ENCODE measurements around the gene DNAAF6.
"Not testable (repeated sequence)": the region's sequence is repeated elsewhere in the genome, so short reads cannot be mapped to it uniquely, and the experiment has no call there.

The DNAAF6 gene

GRCh38 chrX:107171369-107172102 is 34.9 kb upstream of the DNAAF6 start:
- no peak for TF ChIP-seq CTCF (IDR thresholded peaks at IDR 0.05; ENCODE audit: low read depth, low read length)
- TF ChIP-seq, protein P1, sequence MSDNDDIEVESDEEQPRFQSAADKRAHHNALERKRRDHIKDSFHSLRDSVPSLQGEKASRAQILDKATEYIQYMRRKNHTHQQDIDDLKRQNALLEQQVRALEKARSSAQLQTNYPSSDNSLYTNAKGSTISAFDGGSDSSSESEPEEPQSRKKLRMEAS (IDR thresholded peaks at IDR 0.05; ENCODE audit: low read depth, low read length), result no peak
- no peak for TF ChIP-seq POLR2A (IDR thresholded peaks at IDR 0.05; ENCODE audit: extremely low read depth, insufficient read length)
- TF ChIP-seq MYC (IDR thresholded peaks at IDR 0.05; ENCODE audit: low read depth, low read length), result no peak
- H3K4me3 ChIP-seq (ENCODE audit: low read depth, low read length), result no peak overlapping the region
- no peak for DNase-seq (ENCODE audit: low read depth)

DNA sequence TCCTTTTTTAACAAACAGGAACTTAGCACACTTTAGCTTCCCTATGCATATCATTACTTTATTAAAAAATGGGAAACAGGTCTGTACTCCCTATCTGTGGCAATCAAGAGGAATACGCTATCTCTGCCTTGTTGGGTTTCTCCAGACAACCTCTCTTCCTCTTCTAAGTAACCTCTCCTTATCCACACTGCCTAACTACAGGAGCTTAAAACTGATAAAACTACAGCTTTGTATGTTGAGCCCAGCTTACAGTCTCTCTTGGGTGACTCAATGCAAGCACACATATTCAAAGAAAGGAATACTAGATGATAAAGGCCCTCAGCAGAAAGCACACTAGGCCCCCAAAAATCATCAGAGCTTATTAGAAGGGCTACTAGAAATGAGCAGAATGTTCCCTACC is 9.1 kb upstream of the DNAAF6 start:
- DNase-seq (ENCODE audit: low read depth), result no peak
- TF ChIP-seq, protein P1 (IDR thresholded peaks at IDR 0.05; ENCODE audit: low read depth, low read length), result no peak
- TF ChIP-seq MYC (IDR thresholded peaks at IDR 0.05; ENCODE audit: low read depth, low read length) (no peak), CTCF (IDR thresholded peaks at IDR 0.05; ENCODE audit: low read depth, low read length) (no peak), POLR2A (IDR thresholded peaks at IDR 0.05; ENCODE audit: extremely low read depth, insufficient read length) (no peak)
- no peak overlapping the region for H3K4me3 ChIP-seq (ENCODE audit: low read depth, low read length)

GRCh38 chrX:107198074-107198473 is 8.3 kb upstream of the DNAAF6 start:
- not testable (repeated sequence) for H3K4me3 ChIP-seq (ENCODE audit: low read depth, low read length); DNase-seq (ENCODE audit: low read depth)

DNA sequence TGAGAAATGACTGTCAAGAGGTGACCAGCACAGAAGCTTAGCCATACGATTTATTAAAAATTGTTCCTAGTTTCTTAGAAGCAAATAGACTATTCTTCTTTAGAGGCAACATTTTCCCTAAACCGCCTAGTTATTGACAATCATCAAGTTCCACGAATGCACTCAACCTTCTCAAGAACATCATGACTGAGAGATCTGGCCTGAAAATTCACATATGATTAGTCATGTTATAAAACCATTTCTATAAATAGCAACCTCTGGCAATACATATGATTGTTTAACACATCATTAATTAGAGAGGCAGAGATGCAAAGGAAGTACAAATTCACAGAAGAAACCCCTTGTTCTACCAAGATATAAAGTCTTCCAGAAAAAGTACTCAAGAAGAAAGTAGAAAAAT is 6.9 kb upstream of the DNAAF6 start:
- no peak for DNase-seq (ENCODE audit: low read depth)
- TF ChIP-seq CTCF (IDR thresholded peaks at IDR 0.05; ENCODE audit: low read depth, low read length) (no peak), MYC (IDR thresholded peaks at IDR 0.05; ENCODE audit: low read depth, low read length) (no peak), POLR2A (IDR thresholded peaks at IDR 0.05; ENCODE audit: extremely low read depth, insufficient read length) (no peak)
- TF ChIP-seq, protein P1 (IDR thresholded peaks at IDR 0.05; ENCODE audit: low read depth, low read length), result no peak
- H3K4me3 ChIP-seq (ENCODE audit: low read depth, low read length), result no peak overlapping the region

GRCh38 chrX:107204068-107204605 is 2.3 kb upstream of the DNAAF6 start:
- TF ChIP-seq CTCF (IDR thresholded peaks at IDR 0.05; ENCODE audit: low read depth, low read length) (no peak), MYC (IDR thresholded peaks at IDR 0.05; ENCODE audit: low read depth, low read length) (no peak), POLR2A (IDR thresholded peaks at IDR 0.05; ENCODE audit: extremely low read depth, insufficient read length) (no peak)
- TF ChIP-seq, protein P1 (IDR thresholded peaks at IDR 0.05; ENCODE audit: low read depth, low read length), result no peak
- no peak overlapping the region for H3K4me3 ChIP-seq (ENCODE audit: low read depth, low read length)
- DNase-seq (ENCODE audit: low read depth), result no peak

GRCh38 chrX:107206697-107207065 is 270 bp downstream of the DNAAF6 start:
- no peak for DNase-seq (ENCODE audit: low read depth)
- no peak overlapping the region for H3K4me3 ChIP-seq (ENCODE audit: low read depth, low read length)
- TF ChIP-seq, protein P1 (IDR thresholded peaks at IDR 0.05; ENCODE audit: low read depth, low read length), result no peak
- no peak for TF ChIP-seq MYC (IDR thresholded peaks at IDR 0.05; ENCODE audit: low read depth, low read length)

Data from NB4 (cell line).